BLaER1 (cell line): ENCODE data around the gene SRD5A2.

Source experiments
- H3K27ac ChIP-seq: shearing (Covaris generic); formaldehyde crosslinking; 2 replicates; pipeline ENCODE4 v1.8.1; 2022
- H3K27me3 ChIP-seq: shearing (Covaris generic); formaldehyde crosslinking; 2 replicates; pipeline ENCODE4 v1.8.1; 2022
- H3K36me3 ChIP-seq: shearing (Covaris generic); formaldehyde crosslinking; 2 replicates; pipeline ENCODE4 v1.8.1; 2022
- H3K4me1 ChIP-seq: shearing (Covaris generic); formaldehyde crosslinking; 2 replicates; pipeline ENCODE4 v1.8.1; 2022
- H3K4me2 ChIP-seq: shearing (Covaris generic); formaldehyde crosslinking; 2 replicates; pipeline ENCODE4 v1.8.1; 2022
- H3K4me3 ChIP-seq: shearing (Covaris generic); formaldehyde crosslinking; 2 replicates; pipeline ENCODE4 v1.8.1; 2022
- H3K9ac ChIP-seq: shearing (Covaris generic); formaldehyde crosslinking; 2 replicates; pipeline ENCODE4 v1.8.1; 2022
- H3K9me3 ChIP-seq: shearing (Covaris generic); formaldehyde crosslinking; 2 replicates; pipeline ENCODE4 v1.8.1; 2022
- H4K20me1 ChIP-seq: shearing (Covaris generic); formaldehyde crosslinking; 2 replicates; pipeline ENCODE4 v1.8.1; 2022
- Cebpa-rat ChIP-seq: shearing (Covaris generic); IDR thresholded peaks from 2 replicates; pipeline ENCODE4 v1.8.1; 2022

Gene SRD5A2

GRCh38 chr2:31534636-31535035 is 46.1 kb downstream of the SRD5A2 start:
- no peaks in the 10 kb centered on the region for H3K27me3 ChIP-seq
- TF ChIP-seq Cebpa-rat: no peak
- H3K9ac ChIP-seq: no peak overlapping the region
- H3K4me1 ChIP-seq: no peaks in the 10 kb centered on the region
- no peaks in the 10 kb centered on the region for H3K36me3 ChIP-seq
- no peak overlapping the region for H3K4me2 ChIP-seq
- no peaks in the 10 kb centered on the region for H4K20me1 ChIP-seq
- H3K4me3 ChIP-seq: no peak overlapping the region
- no peaks in the 10 kb centered on the region for H3K9me3 ChIP-seq
- no peak overlapping the region for H3K27ac ChIP-seq

- H3K4me2 ChIP-seq: no peak overlapping the region
- H4K20me1 ChIP-seq: no peaks in the 10 kb centered on the region
- no peak overlapping the region for H3K9ac ChIP-seq
- no peak overlapping the region for H3K4me3 ChIP-seq
- no peaks in the 10 kb centered on the region for H3K36me3 ChIP-seq
- H3K27ac ChIP-seq: no peak overlapping the region
- H3K27me3 ChIP-seq: no peaks in the 10 kb centered on the region
- no peak for TF ChIP-seq Cebpa-rat
- no peaks in the 10 kb centered on the region for H3K9me3 ChIP-seq
- H3K4me1 ChIP-seq: no peaks in the 10 kb centered on the region
Measured at GRCh38 chr2:31533036-31533435, 47.7 kb downstream of the SRD5A2 start.

DNA sequence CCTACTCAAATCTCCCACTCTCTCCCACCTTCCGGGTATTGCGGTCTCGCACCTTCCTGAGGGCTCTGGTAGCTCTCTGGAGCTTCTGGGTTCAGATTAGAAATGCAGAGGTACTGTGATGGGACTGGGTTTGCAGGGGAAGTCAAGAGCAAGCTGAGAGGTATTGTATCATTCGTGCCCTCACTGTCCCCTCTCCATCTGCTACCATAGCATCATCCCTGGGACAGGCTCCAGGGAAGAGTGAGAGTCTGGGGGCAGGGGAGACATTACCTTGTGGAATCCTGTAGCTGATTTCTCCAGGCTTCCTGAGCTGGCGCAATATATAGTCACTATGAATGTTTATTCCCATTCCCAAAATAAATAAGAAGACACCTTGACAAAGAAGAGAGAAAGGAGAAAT is 49.6 kb downstream of the SRD5A2 start:
- no peaks in the 10 kb centered on the region for H3K27me3 ChIP-seq
- no peak for TF ChIP-seq Cebpa-rat
- no peaks in the 10 kb centered on the region for H3K9me3 ChIP-seq
- no peak overlapping the region for H3K9ac ChIP-seq
- no peak overlapping the region for H3K4me3 ChIP-seq
- H3K4me2 ChIP-seq: no peak overlapping the region
- no peaks in the 10 kb centered on the region for H3K4me1 ChIP-seq
- no peak overlapping the region for H3K27ac ChIP-seq
- no peaks in the 10 kb centered on the region for H3K36me3 ChIP-seq
- no peaks in the 10 kb centered on the region for H4K20me1 ChIP-seq

GRCh38 chr2:31529256-31529655 is 51.5 kb downstream of the SRD5A2 start:
- no peaks in the 10 kb centered on the region for H4K20me1 ChIP-seq
- no peak overlapping the region for H3K27ac ChIP-seq
- H3K4me1 ChIP-seq: no peaks in the 10 kb centered on the region
- no peaks in the 10 kb centered on the region for H3K9me3 ChIP-seq
- no peak overlapping the region for H3K4me2 ChIP-seq
- no peak overlapping the region for H3K9ac ChIP-seq
- TF ChIP-seq Cebpa-rat: no peak
- no peak overlapping the region for H3K4me3 ChIP-seq
- no peaks in the 10 kb centered on the region for H3K36me3 ChIP-seq
- no peaks in the 10 kb centered on the region for H3K27me3 ChIP-seq

DNA sequence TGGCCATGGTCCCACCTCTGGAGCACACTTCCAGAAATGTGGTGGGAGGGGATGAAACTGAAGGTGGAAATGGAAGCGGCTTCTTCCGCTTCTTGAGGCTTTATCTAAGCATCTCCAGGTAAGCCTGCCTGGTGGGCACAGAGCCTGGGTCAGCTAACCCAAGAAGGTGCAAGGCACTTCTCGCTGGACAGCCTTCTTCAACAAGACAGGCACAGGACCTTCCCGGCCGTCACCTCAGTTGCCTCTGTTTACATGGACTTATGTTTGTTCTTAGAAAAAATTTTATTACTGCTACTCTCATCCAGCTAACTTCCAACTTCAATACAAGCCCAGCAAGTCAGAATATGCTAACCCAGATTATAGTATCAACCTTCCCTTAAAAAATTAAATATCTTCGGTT is 51.9 kb downstream of the SRD5A2 start:
- Histone ChIP-seq H3K9ac (no peak overlapping the region), H3K4me1 (no peaks in the 10 kb centered on the region), H3K27me3 (no peaks in the 10 kb centered on the region), H3K4me3 (no peak overlapping the region), H3K27ac (no peak overlapping the region), H3K9me3 (no peaks in the 10 kb centered on the region), H4K20me1 (no peaks in the 10 kb centered on the region), H3K36me3 (no peaks in the 10 kb centered on the region), H3K4me2 (no peak overlapping the region)
- TF ChIP-seq Cebpa-rat: no peak

GRCh38 chr2:31526946-31527732 is 53.6 kb downstream of the SRD5A2 start:
- Histone ChIP-seq H3K9ac (no peak overlapping the region), H3K27ac (no peak overlapping the region), H4K20me1 (no peaks in the 10 kb centered on the region), H3K4me2 (no peak overlapping the region), H3K4me1 (no peaks in the 10 kb centered on the region), H3K27me3 (no peaks in the 10 kb centered on the region), H3K4me3 (no peak overlapping the region), H3K36me3 (no peaks in the 10 kb centered on the region), H3K9me3 (no peaks in the 10 kb centered on the region)
- TF ChIP-seq Cebpa-rat: no peak

GRCh38 chr2:31525876-31526275 is 54.9 kb downstream of the SRD5A2 start:
- Histone ChIP-seq H3K9me3 (no peaks in the 10 kb centered on the region), H3K27me3 (no peaks in the 10 kb centered on the region), H3K4me3 (no peak overlapping the region), H3K4me2 (no peak overlapping the region), H3K27ac (no peak overlapping the region), H3K9ac (no peak overlapping the region), H3K36me3 (no peaks in the 10 kb centered on the region), H3K4me1 (no peaks in the 10 kb centered on the region), H4K20me1 (no peaks in the 10 kb centered on the region)
- TF ChIP-seq Cebpa-rat: no peak

DNA sequence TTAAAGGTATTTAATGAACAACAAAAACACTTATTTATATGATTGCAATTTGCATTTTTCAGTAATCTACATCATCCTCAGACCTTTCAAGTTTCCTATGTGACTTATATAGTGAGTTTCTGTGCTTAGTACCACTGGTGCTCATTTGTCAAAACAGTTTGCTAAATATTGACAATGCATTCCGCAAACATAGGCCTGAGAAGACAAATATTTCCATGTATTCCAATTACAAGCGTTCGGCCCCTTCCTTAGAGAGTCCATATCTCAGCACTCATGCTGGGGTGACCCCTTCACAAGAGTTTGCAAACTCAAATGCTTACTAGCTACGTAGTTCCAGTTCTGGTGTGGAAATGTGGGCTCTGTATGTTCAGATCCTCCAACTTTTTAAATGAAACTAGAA is 56.1 kb downstream of the SRD5A2 start:
- Histone ChIP-seq H3K9me3 (no peaks in the 10 kb centered on the region), H3K27ac (no peak overlapping the region), H3K9ac (no peak overlapping the region), H4K20me1 (no peaks in the 10 kb centered on the region), H3K4me1 (no peaks in the 10 kb centered on the region), H3K4me2 (no peak overlapping the region), H3K27me3 (no peaks in the 10 kb centered on the region), H3K36me3 (no peaks in the 10 kb centered on the region), H3K4me3 (no peak overlapping the region)
- TF ChIP-seq Cebpa-rat: no peak

DNA sequence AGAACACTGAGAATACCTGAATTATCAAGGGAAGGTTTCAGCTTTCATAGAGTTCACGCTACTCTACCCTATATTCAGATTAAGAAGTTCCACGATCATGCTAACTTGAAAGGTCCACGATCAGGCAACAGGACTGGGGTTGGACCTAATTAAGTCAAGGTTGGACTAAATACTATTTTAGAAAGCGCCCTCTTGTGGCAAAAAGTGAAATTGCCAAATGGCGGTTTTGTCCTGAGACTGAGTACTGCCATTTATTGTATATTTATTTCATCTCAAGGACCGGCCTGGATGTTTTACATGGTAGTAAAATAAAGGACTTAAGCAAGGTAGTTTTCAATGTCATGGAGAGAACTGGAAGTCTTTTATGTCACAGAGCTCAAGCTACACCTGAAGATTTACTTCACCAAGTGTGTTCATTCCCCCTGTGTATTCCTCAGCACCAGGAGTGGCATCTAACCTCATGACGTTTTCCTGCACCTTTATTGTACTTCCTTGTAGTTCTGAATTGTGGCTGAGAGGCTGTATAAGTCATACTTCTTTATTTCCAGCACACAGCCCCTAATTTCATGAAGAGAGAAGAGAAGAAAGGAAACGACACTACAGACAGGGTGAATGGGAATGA is 56.8 kb downstream of the SRD5A2 start:
- no peak overlapping the region for H3K27ac ChIP-seq
- H3K9me3 ChIP-seq: no peaks in the 10 kb centered on the region
- no peak overlapping the region for H3K9ac ChIP-seq
- TF ChIP-seq Cebpa-rat: no peak
- no peak overlapping the region for H3K4me3 ChIP-seq
- no peaks in the 10 kb centered on the region for H4K20me1 ChIP-seq
- H3K4me2 ChIP-seq: no peak overlapping the region
- no peaks in the 10 kb centered on the region for H3K4me1 ChIP-seq
- H3K36me3 ChIP-seq: no peaks in the 10 kb centered on the region
- no peaks in the 10 kb centered on the region for H3K27me3 ChIP-seq

- Histone ChIP-seq H3K4me3 (no peak overlapping the region), H3K27ac (no peak overlapping the region)
Measured at GRCh38 chr2:31522786-31523185, 58.0 kb downstream of the SRD5A2 start.

More at GRCh38 chr2:31522786-31523185, 58.0 kb downstream of the SRD5A2 start:
- no peak for TF ChIP-seq Cebpa-rat
- no peaks in the 10 kb centered on the region for H3K4me1 ChIP-seq
- no peaks in the 10 kb centered on the region for H4K20me1 ChIP-seq
- H3K4me2 ChIP-seq: no peak overlapping the region
- no peak overlapping the region for H3K9ac ChIP-seq
- H3K36me3 ChIP-seq: no peaks in the 10 kb centered on the region
- no peaks in the 10 kb centered on the region for H3K9me3 ChIP-seq
- no peaks in the 10 kb centered on the region for H3K27me3 ChIP-seq
